K562 (cell line): ENCODE measurements around the gene APOBEC3A. TPM values are rescaled to one million over a fixed set of nuclear protein-coding genes. Genes with fewer than 3 reads are reported as not detected.

ENCODE experiments used
- BRF1 ChIP-seq: IDR thresholded peaks from 3 replicates; pipeline ENCODE4 v1.6.1; 2011; ENCODE audit warnings: borderline replicate concordance, mild to moderate bottlenecking; ENCODE audit not compliant: insufficient read length; ENCODE audit errors: extremely low read depth
- CXXC5 ChIP-seq: fragments of 250-450 bp; sonication (Bioruptor Pico); IDR thresholded peaks from 2 replicates; pipeline ENCODE4 v1.8.0; 2022; ENCODE audit warnings: inconsistent platforms, mild to moderate bottlenecking, moderate library complexity
- EHMT2 ChIP-seq: fragments of 450-650 bp; IDR thresholded peaks from 2 replicates; pipeline ENCODE4 v1.6.1; 2018; ENCODE audit warnings: antibody characterized with exemption
- ELF1 ChIP-seq: fragments of 200-800 bp; sonication (Bioruptor generic); IDR thresholded peaks from 2 replicates; pipeline ENCODE4 v1.6.1; 2016; ENCODE audit warnings: missing genetic modification characterization, missing compliant biosample characterization
- FOXA3 ChIP-seq, 2 experiments: fragments of 450-650 bp in 1 of 2; sonication (generic) in 1 of 2; formaldehyde crosslinking; IDR thresholded peaks in 1 of 2; conservative IDR thresholded peaks in 1 of 2; 2 replicates each; pipeline versions ENCODE4 v1.4.0 to v1.8.0; 2020 to 2022; ENCODE audit warnings: mild to moderate bottlenecking in 2 of 2, missing genetic modification reagents in 1 of 2
- HSF4 ChIP-seq: fragments of 250-450 bp; sonication (Bioruptor Pico); IDR thresholded peaks from 2 replicates; pipeline ENCODE4 v2.1.2; 2022; ENCODE audit warnings: mild to moderate bottlenecking, moderate library complexity, borderline replicate concordance
- MGA ChIP-seq: fragments of 450-650 bp; IDR thresholded peaks from 2 replicates; pipeline ENCODE4 v1.6.1; 2016; ENCODE audit warnings: mild to moderate bottlenecking, moderate library complexity
- PBX2 ChIP-seq, 2 experiments: IDR thresholded peaks in 1 of 2; conservative IDR thresholded peaks in 1 of 2; 2 replicates each; pipeline ENCODE4 v1.6.1; 2016; ENCODE audit warnings: low read depth in 2 of 2, mild to moderate bottlenecking in 1 of 2, missing compliant biosample characterization in 1 of 2, missing genetic modification characterization in 1 of 2, moderate library complexity in 1 of 2
- PHTF2 ChIP-seq: fragments of 250-450 bp; sonication (Bioruptor Pico); IDR thresholded peaks from 2 replicates; pipeline ENCODE4 v1.5.0; 2021; ENCODE audit warnings: mild to moderate bottlenecking
- polyA plus RNA-seq, 8 experiments: library from polyadenylated mRNA; depleted of rRNA in 4 of 8; stranded (reverse) in 5 of 8; unstranded in 3 of 8; fragments of >200 nt; fragmentation: Nextera tagmentation in 2 of 8; fragmentation: Illumina TruSeq in 1 of 8; extraction: Ambion mirVana in 2 of 8; extraction: Trizol in 1 of 8; gene quantifications; 2 replicates each; pipeline versions ENCODE4 v1.2.1 to v1.2.3, GENCODE V29; 2011 to 2014; ENCODE audit warnings: inconsistent platforms in 1 of 8, missing spikeins in 1 of 8
- total RNA-seq, 7 experiments: library from RNA; depleted of rRNA in 6 of 7; stranded (reverse); fragments of >200 nt in 6 of 7; fragmentation: Illumina TruSeq in 2 of 7; extraction: Trizol in 2 of 7; gene quantifications; 2 replicates each; pipeline versions ENCODE4 v1.2.1 to v1.2.3, GENCODE V29; 2011 to 2021; ENCODE audit warnings: low replicate concordance in 1 of 7

APOBEC3A gene
- total and polyA plus RNA-seq, 9 of the 15 experiments (the other 6 are each of a cell fraction or from before 2014, with no cell fraction given), result 0.04 TPM; not detected in 8

- peak; percentile 62 for TF ChIP-seq MGA
- TF ChIP-seq HSF4 (CRISPR knock-in tag), result no peak
- TF ChIP-seq ELF1 (tag), result peak; percentile 72
- no peak for TF ChIP-seq CXXC5 (CRISPR knock-in tag)
- TF ChIP-seq PBX2 (CRISPR knock-in tag; IDR thresholded peaks at IDR 0.05; ENCODE audit: low read depth), result no peak
- TF ChIP-seq PBX2 (tag; conservative IDR thresholded peaks at IDR 0.05; ENCODE audit: low read depth), result no peak
- no peak for TF ChIP-seq PHTF2 (CRISPR knock-in tag)
- no peak for TF ChIP-seq FOXA3 (CRISPR knock-in tag; conservative IDR thresholded peaks at IDR 0.05 in 1 of 2, IDR thresholded peaks at IDR 0.05 in 1 of 2)
- no peak for TF ChIP-seq EHMT2
- TF ChIP-seq BRF1, result no peak
These were observed 24.9 kb downstream of the APOBEC3A start, which contains the start of gene APOBEC3B (continued) for GRCh38 chr22:38981992-38982927.
